ENCODE results near the gene INSM2. TPM values are rescaled to one million over a fixed set of nuclear protein-coding genes. Genes with fewer than 3 reads are reported as not detected.

Gene INSM2
- not detected for polyA plus RNA-seq (2013, experiment 1 of 2)
- polyA plus RNA-seq (2013, experiment 2 of 2) = not detected

GRCh38 chr14:35533357-35534207, at the start of gene INSM2:
Gene INSM2, plus strand, starts transcription at chr14:35534164. Its CDS starts 89 bp downstream, at chr14:35534253.
- Histone ChIP-seq H3K9me3 (ENCODE audit: insufficient read depth, low read depth, low read length) (no peaks in the 10 kb centered on the region), H3K27me3 (ENCODE audit: insufficient read depth, low read length) (peaks cover 96% of the 10 kb centered on the region), H3K4me3 (ENCODE audit: low read length) (peak within 1 kb of the TSS; percentile 73), H3K27ac (ENCODE audit: low read depth, low read length) (no peak within 1 kb of the TSS), H3K9ac (ENCODE audit: low read depth, low read length) (0 out of 2 replicates have a peak within 1 kb of the TSS, but pooled peaks have one; percentile 2), H3K4me1 (ENCODE audit: insufficient read depth, low read length) (no peaks in the 10 kb centered on the region), H3K36me3 (ENCODE audit: insufficient read depth, low read length) (no peaks in the 10 kb centered on the region)
- WGBS = under 1% methylated on average over 100 of the region's 100 CpGs

- Histone ChIP-seq H3K9me3 (ENCODE audit: insufficient read depth, low read depth, low read length) (peaks cover 7% of the 10 kb centered on the region; the same call in 1 of the 2 replicates), H3K36me3 (ENCODE audit: insufficient read depth, low read length) (no peaks in the 10 kb centered on the region), H3K27me3 (ENCODE audit: insufficient read depth, low read length) (no peaks in the 10 kb centered on the region), H3K4me1 (ENCODE audit: insufficient read depth, low read length) (no peaks in the 10 kb centered on the region), H3K9ac (ENCODE audit: low read depth, low read length) (no peak overlapping the region), H3K27ac (ENCODE audit: low read depth, low read length) (no peak overlapping the region), H3K4me3 (ENCODE audit: low read length) (no peak overlapping the region)
Measured at GRCh38 chr14:35492569-35493014, 41.4 kb upstream of the INSM2 start.

GRCh38 chr14:35495278-35495677, 38.7 kb upstream of the INSM2 start:
- H3K9ac ChIP-seq (ENCODE audit: low read depth, low read length) = no peak overlapping the region
- no peaks in the 10 kb centered on the region for H3K36me3 ChIP-seq (ENCODE audit: insufficient read depth, low read length)
- peaks cover 7% of the 10 kb centered on the region; the same call in 1 of the 2 replicates for H3K9me3 ChIP-seq (ENCODE audit: insufficient read depth, low read depth, low read length)
- no peaks in the 10 kb centered on the region for H3K27me3 ChIP-seq (ENCODE audit: insufficient read depth, low read length)
- H3K4me1 ChIP-seq (ENCODE audit: insufficient read depth, low read length) = no peaks in the 10 kb centered on the region
- H3K27ac ChIP-seq (ENCODE audit: low read depth, low read length) = no peak overlapping the region
- H3K4me3 ChIP-seq (ENCODE audit: low read length) = no peak overlapping the region

- H3K4me3 ChIP-seq (ENCODE audit: low read length) = no peak overlapping the region
- H3K9ac ChIP-seq (ENCODE audit: low read depth, low read length) = no peak overlapping the region
- H3K27ac ChIP-seq (ENCODE audit: low read depth, low read length) = no peak overlapping the region
- H3K9me3 ChIP-seq (ENCODE audit: insufficient read depth, low read depth, low read length) = no peaks in the 10 kb centered on the region
- H3K36me3 ChIP-seq (ENCODE audit: insufficient read depth, low read length) = no peaks in the 10 kb centered on the region
- no peaks in the 10 kb centered on the region for H3K27me3 ChIP-seq (ENCODE audit: insufficient read depth, low read length)
- no peaks in the 10 kb centered on the region for H3K4me1 ChIP-seq (ENCODE audit: insufficient read depth, low read length)
- 93% methylated on average over 2 of the region's 2 CpGs for WGBS
Measured at GRCh38 chr14:35499180-35499579, 34.8 kb upstream of the INSM2 start.

- no peak overlapping the region for H3K9ac ChIP-seq (ENCODE audit: low read depth, low read length)
- WGBS = 49% methylated on average over 3 of the region's 3 CpGs
- no peaks in the 10 kb centered on the region for H3K36me3 ChIP-seq (ENCODE audit: insufficient read depth, low read length)
- no peak overlapping the region for H3K4me3 ChIP-seq (ENCODE audit: low read length)
- no peaks in the 10 kb centered on the region for H3K4me1 ChIP-seq (ENCODE audit: insufficient read depth, low read length)
- H3K9me3 ChIP-seq (ENCODE audit: insufficient read depth, low read depth, low read length) = no peaks in the 10 kb centered on the region
- H3K27me3 ChIP-seq (ENCODE audit: insufficient read depth, low read length) = no peaks in the 10 kb centered on the region
- H3K27ac ChIP-seq (ENCODE audit: low read depth, low read length) = no peak overlapping the region
Measured at GRCh38 chr14:35503646-35504045, 30.3 kb upstream of the INSM2 start.

- H3K27ac ChIP-seq (ENCODE audit: low read depth, low read length) = no peak overlapping the region
Measured at GRCh38 chr14:35504260-35504659, 29.7 kb upstream of the INSM2 start.

GRCh38 chr14:35506461-35506860, 27.5 kb upstream of the INSM2 start:
- Histone ChIP-seq H3K9me3 (ENCODE audit: insufficient read depth, low read depth, low read length) (no peaks in the 10 kb centered on the region), H3K9ac (ENCODE audit: low read depth, low read length) (no peak overlapping the region), H3K36me3 (ENCODE audit: insufficient read depth, low read length) (no peaks in the 10 kb centered on the region), H3K4me1 (ENCODE audit: insufficient read depth, low read length) (no peaks in the 10 kb centered on the region), H3K27me3 (ENCODE audit: insufficient read depth, low read length) (no peaks in the 10 kb centered on the region), H3K27ac (ENCODE audit: low read depth, low read length) (no peak overlapping the region), H3K4me3 (ENCODE audit: low read length) (no peak overlapping the region)
- WGBS = 93% methylated on average over 4 of the region's 6 CpGs

More at GRCh38 chr14:35504260-35504659, 29.7 kb upstream of the INSM2 start:
- WGBS = 76% methylated on average over 1 of the region's 1 CpG
- H3K9me3 ChIP-seq (ENCODE audit: insufficient read depth, low read depth, low read length) = no peaks in the 10 kb centered on the region
- no peak overlapping the region for H3K9ac ChIP-seq (ENCODE audit: low read depth, low read length)
- no peaks in the 10 kb centered on the region for H3K36me3 ChIP-seq (ENCODE audit: insufficient read depth, low read length)
- no peaks in the 10 kb centered on the region for H3K27me3 ChIP-seq (ENCODE audit: insufficient read depth, low read length)
- no peak overlapping the region for H3K4me3 ChIP-seq (ENCODE audit: low read length)
- H3K4me1 ChIP-seq (ENCODE audit: insufficient read depth, low read length) = no peaks in the 10 kb centered on the region

GRCh38 chr14:35506927-35507326, 27.0 kb upstream of the INSM2 start:
- Histone ChIP-seq H3K9ac (ENCODE audit: low read depth, low read length) (no peak overlapping the region), H3K27ac (ENCODE audit: low read depth, low read length) (no peak overlapping the region), H3K9me3 (ENCODE audit: insufficient read depth, low read depth, low read length) (no peaks in the 10 kb centered on the region), H3K27me3 (ENCODE audit: insufficient read depth, low read length) (no peaks in the 10 kb centered on the region), H3K4me1 (ENCODE audit: insufficient read depth, low read length) (no peaks in the 10 kb centered on the region), H3K4me3 (ENCODE audit: low read length) (no peak overlapping the region), H3K36me3 (ENCODE audit: insufficient read depth, low read length) (no peaks in the 10 kb centered on the region)

GRCh38 chr14:35509846-35510245, 24.1 kb upstream of the INSM2 start:
- 88% methylated on average over 2 of the region's 2 CpGs for WGBS
- no peaks in the 10 kb centered on the region for H3K27me3 ChIP-seq (ENCODE audit: insufficient read depth, low read length)
- no peaks in the 10 kb centered on the region for H3K4me1 ChIP-seq (ENCODE audit: insufficient read depth, low read length)

GRCh38 chr14:35512765-35513164, 21.2 kb upstream of the INSM2 start:
- no peak overlapping the region for H3K27ac ChIP-seq (ENCODE audit: low read depth, low read length)
- 88% methylated on average over 4 of the region's 4 CpGs for WGBS
- no peaks in the 10 kb centered on the region for H3K27me3 ChIP-seq (ENCODE audit: insufficient read depth, low read length)
- H3K9me3 ChIP-seq (ENCODE audit: insufficient read depth, low read depth, low read length) = no peaks in the 10 kb centered on the region; the same call in 1 of the 2 replicates
- H3K4me3 ChIP-seq (ENCODE audit: low read length) = no peak overlapping the region
- no peaks in the 10 kb centered on the region for H3K4me1 ChIP-seq (ENCODE audit: insufficient read depth, low read length)
- H3K36me3 ChIP-seq (ENCODE audit: insufficient read depth, low read length) = no peaks in the 10 kb centered on the region
- H3K9ac ChIP-seq (ENCODE audit: low read depth, low read length) = no peak overlapping the region

More at GRCh38 chr14:35509846-35510245, 24.1 kb upstream of the INSM2 start:
- no peak overlapping the region for H3K27ac ChIP-seq (ENCODE audit: low read depth, low read length)
- no peak overlapping the region for H3K9ac ChIP-seq (ENCODE audit: low read depth, low read length)
- no peaks in the 10 kb centered on the region for H3K36me3 ChIP-seq (ENCODE audit: insufficient read depth, low read length)
- no peaks in the 10 kb centered on the region; the same call in 1 of the 2 replicates for H3K9me3 ChIP-seq (ENCODE audit: insufficient read depth, low read depth, low read length)
- H3K4me3 ChIP-seq (ENCODE audit: low read length) = no peak overlapping the region

- Histone ChIP-seq H3K27ac (ENCODE audit: low read depth, low read length) (no peak overlapping the region), H3K36me3 (ENCODE audit: insufficient read depth, low read length) (no peaks in the 10 kb centered on the region), H3K9me3 (ENCODE audit: insufficient read depth, low read depth, low read length) (no peaks in the 10 kb centered on the region; the same call in 1 of the 2 replicates), H3K4me1 (ENCODE audit: insufficient read depth, low read length) (no peaks in the 10 kb centered on the region), H3K27me3 (ENCODE audit: insufficient read depth, low read length) (no peaks in the 10 kb centered on the region), H3K9ac (ENCODE audit: low read depth, low read length) (no peak overlapping the region), H3K4me3 (ENCODE audit: low read length) (no peak overlapping the region)
- no CpG with 5 or more reads among the region's 1 CpG for WGBS
Measured at GRCh38 chr14:35515916-35516315, 18.0 kb upstream of the INSM2 start.

Measured in HUES64 (cell line).